Measurements from ENCODE around the gene ZNF254. TPM values are rescaled to one million over a fixed set of nuclear protein-coding genes. Genes with fewer than 3 reads are reported as not detected.
"Not testable (repeated sequence)": the region's sequence is repeated elsewhere in the genome, so short reads cannot be mapped to it uniquely, and the experiment has no call there.

The ZNF254 gene
- total RNA-seq, 4 donors from 2014 or later = 61.1 to 85.4 (median 64.9) TPM

DNA sequence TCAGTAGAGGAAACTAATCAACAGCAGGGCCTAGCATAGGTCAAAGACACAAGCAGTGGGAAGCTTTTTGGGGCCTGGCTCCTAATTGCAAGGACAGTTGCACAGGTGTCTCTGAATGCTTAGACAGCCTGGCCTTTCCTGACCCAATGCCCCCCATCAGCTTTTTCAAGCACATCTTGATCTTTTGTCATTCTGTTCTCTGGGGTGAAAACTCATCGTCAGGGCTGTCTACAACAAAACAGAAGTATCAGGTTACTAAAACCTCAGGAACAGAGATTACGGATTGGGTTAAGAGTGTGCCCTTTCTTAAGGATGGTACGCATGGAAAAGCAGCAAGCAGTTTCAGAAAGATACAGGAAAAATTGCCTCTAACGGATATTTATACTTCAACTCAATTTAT, 8.3 kb upstream of the ZNF254 start:
- Histone ChIP-seq H3K27ac (peak overlapping the region; percentile 73 to 86 (median 76)), H3K9me3 (no peaks in the 10 kb centered on the region), H3K36me3 (no peaks in the 10 kb centered on the region), H3K27me3 (no peaks in the 10 kb centered on the region), H3K4me1 (peaks cover 29 to 31% of the 10 kb centered on the region in 2 donors), H3K4me3 (replicated peaks in 1 of 3) (no peak overlapping the region)
- DNase-seq = peak in 1 of 2 donors; percentile 27
- 55 to 60% methylated on average over 4 of the region's 4 CpGs for WGBS, 2 donors
- intact Hi-C loops (cut with DNase I) = no loop called here
- TF ChIP-seq CTCF (IDR thresholded peaks at IDR 0.05) = no peak
- no peak for TF ChIP-seq POLR2A (IDR thresholded peaks at IDR 0.05)

GRCh38 chr19:24081056-24081455, 5.9 kb upstream of the ZNF254 start:
- WGBS, 2 donors = 65 to 71% methylated on average over 4 of the region's 4 CpGs
- intact Hi-C loops (cut with DNase I) = no loop called here
- Histone ChIP-seq H3K4me1 (peaks cover 29 to 31% of the 10 kb centered on the region in 2 donors), H3K27me3 (no peaks in the 10 kb centered on the region), H3K9me3 (no peaks in the 10 kb centered on the region), H3K27ac (peak overlapping the region; percentile 19 to 36 (median 24)), H3K36me3 (no peaks in the 10 kb centered on the region), H3K4me3 (replicated peaks in 1 of 3) (no peak overlapping the region)
- no peak for TF ChIP-seq POLR2A (IDR thresholded peaks at IDR 0.05)
- TF ChIP-seq CTCF (IDR thresholded peaks at IDR 0.05) = no peak
- no peak for DNase-seq

DNA sequence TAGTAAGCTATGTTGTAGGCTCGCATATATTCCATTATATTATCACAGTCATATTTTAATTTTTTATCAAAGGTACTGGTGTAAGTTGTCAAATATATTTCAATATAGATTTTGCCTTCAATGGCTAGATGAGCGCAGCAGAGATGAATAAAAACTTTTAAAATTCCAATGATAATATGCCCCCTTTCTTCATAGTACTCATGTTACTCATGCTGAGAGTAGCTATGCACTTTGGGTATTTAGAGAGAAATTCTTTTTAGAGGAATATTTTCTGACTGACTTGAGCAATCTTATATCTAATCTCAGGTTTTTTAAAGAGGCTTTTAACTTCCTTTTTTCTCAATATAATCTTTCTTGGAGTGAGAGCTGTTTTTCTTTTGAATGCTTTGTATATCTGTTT, 11.4 kb downstream of the ZNF254 start:
- Histone ChIP-seq H3K9me3 (no peaks in the 10 kb centered on the region), H3K4me3 (replicated peaks in 1 of 3) (no peak overlapping the region), H3K4me1 (peaks cover 29 to 30% of the 10 kb centered on the region in 2 donors), H3K36me3 (no peaks in the 10 kb centered on the region), H3K27me3 (no peaks in the 10 kb centered on the region), H3K27ac (peak overlapping the region in 1 of 3 donors; percentile 10)
- DNase-seq = no peak
- TF ChIP-seq CTCF (IDR thresholded peaks at IDR 0.05) (no peak), POLR2A (IDR thresholded peaks at IDR 0.05) (no peak)
- WGBS, 2 donors = 96 to 98% methylated on average over 2 of the region's 2 CpGs
- intact Hi-C loops (cut with DNase I) = no loop called here

DNA sequence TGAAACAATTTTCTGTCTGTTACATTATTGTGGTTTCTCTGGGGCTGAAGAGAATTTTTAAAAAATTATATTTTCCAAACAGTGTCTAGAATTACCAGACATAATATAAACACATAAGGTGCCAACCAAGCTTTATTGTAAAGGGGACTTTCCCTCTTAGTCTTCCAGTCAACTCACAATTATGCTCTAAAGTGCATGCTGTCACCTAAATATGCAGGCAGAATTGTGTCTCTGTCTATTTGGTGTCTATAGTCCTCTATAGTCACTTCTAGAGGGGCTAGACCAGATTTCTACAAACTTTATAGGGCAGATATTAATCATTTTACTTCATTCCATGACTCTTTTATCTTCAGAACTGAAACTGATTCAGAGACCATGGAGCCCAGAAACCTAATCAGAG, 12.8 kb downstream of the ZNF254 start:
- H3K36me3 ChIP-seq = no peaks in the 10 kb centered on the region
- peaks cover 29 to 32% of the 10 kb centered on the region in 2 donors for H3K4me1 ChIP-seq

DNA sequence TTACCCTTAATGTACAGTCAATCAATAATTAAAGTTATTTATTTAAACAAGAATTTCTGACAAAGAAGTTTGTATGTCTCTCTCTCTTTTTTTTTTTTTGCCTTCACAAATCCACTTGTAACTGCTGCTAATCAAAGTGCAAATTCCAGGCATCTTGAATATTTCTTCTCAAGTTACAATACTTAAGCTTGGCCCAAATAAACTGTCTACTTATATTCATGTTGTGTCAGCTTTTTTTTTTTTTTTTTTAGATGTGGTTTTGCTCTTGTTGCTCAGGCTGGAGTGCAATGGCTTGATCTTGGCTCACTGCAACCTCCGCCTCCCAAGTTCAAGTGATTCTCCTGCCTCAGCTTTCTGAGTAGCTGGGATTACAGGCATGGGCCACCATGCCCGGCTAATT, 13.6 kb downstream of the ZNF254 start:
- intact Hi-C loops (cut with DNase I); H3K4me3 ChIP-seq (replicated peaks in 1 of 3); H3K36me3 ChIP-seq; H3K27me3 ChIP-seq; H3K9me3 ChIP-seq: not testable (repeated sequence)
- WGBS, 2 donors = 56 to 63% methylated on average over 2 of the region's 2 CpGs
- Histone ChIP-seq H3K4me1 (peaks cover 27 to 34% of the 10 kb centered on the region in 2 donors), H3K27ac (peak overlapping the region; percentile 75 to 78 (median 76))
- DNase-seq = peak; percentile 50 to 51

More for the DNA sequence above, 12.8 kb downstream of the ZNF254 start:
- no peaks in the 10 kb centered on the region for H3K9me3 ChIP-seq
- H3K27ac ChIP-seq = peak overlapping the region; percentile 52 to 78 (median 64)
- H3K4me3 ChIP-seq (replicated peaks in 1 of 3) = no peak overlapping the region
- DNase-seq = no peak
- TF ChIP-seq CTCF (IDR thresholded peaks at IDR 0.05) (no peak), POLR2A (IDR thresholded peaks at IDR 0.05) (no peak)
- intact Hi-C loops (cut with DNase I) = no loop called here
- H3K27me3 ChIP-seq = no peaks in the 10 kb centered on the region
